Measurements from ENCODE around the gene ANKRD63.

The ANKRD63 gene

DNA sequence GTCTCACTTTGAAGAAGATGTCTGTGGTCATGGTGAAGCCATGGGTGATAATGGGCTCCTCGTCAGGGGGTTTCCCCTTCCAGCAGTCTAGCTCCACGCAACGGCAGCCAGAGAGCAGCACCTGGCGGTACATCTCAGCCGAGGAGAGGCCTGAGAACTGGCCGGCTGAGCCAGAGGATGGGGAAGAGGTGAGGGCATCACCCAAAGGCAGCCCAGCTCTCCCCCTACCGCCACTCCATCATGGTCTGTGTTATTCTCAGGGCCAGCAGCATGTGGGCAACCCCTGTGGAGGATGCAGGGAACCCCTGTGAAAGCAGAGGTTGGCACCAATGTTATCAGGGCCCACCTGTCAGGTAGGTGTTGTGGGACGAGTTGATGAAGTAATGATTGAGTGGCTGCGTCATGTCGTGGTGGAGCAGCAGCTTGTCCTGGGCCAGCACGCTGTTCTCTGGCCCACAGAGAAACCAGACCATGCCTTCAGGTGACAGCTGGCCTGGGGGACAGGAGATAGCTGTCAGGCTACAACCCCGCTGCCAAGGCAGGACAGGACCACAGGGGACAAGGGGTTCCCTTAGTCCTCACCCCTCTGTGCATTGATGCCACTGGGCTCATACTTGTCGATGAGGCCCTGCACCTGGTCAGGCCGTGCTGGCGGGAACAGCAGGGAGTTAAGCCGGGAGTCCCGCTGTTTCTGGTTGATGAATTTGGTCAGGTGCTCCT is 15.5 kb upstream of the ANKRD63 start:
- in situ Hi-C loops (cut with HindIII; ENCODE audit: low pct_unique_long_range_greater_than_20kb, low sequenced_read_pairs), result no loop called here
- no peak for TF ChIP-seq JUND (IDR thresholded peaks at IDR 0.05; ENCODE audit: low read depth)

GRCh38 chr15:40297356-40297755 is 14.5 kb upstream of the ANKRD63 start:
- no peak for TF ChIP-seq JUND (IDR thresholded peaks at IDR 0.05; ENCODE audit: low read depth)
- in situ Hi-C loops (cut with HindIII; ENCODE audit: low pct_unique_long_range_greater_than_20kb, low sequenced_read_pairs), result no loop called here
- DNase-seq (ENCODE audit: low read depth in 1 of 2, low spot score in 1 of 2), result no peak

More for the DNA sequence above, 15.5 kb upstream of the ANKRD63 start:
- no peak for DNase-seq (ENCODE audit: low read depth in 1 of 2, low spot score in 1 of 2)

DNA sequence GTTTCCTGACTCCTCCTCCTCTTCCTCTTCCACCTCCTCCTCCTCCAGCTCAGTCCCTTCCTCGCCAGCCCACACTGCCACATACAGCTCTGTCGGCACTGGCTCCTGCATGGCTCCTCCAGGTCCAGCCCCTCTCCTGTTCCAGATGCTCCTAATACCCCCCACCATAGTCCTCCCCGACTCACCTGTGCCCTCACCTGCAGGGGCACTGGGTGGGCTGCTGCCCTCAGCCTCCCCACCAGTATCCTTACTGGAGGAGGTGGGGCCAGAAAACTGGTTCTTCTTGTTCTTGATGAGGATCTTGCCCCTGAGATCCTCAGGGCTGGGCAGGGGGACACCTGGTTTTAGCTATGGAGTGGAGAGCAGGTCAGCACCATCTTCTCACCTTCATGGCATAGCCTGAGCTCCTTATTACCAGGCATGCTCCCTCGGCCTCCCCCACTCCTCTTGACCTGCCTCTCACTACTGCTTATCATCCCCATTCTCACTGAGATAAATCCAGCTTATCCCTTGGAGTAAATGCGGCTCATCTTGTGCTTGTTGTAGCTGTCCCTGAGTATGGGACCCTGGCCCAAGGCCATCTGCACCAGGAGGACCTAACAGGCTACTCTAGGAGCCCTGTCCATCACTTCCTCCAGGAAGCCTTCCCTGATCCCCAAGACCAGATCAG is 13.8 kb upstream of the ANKRD63 start:
- DNase-seq (ENCODE audit: low read depth in 1 of 2, low spot score in 1 of 2), result no peak
- in situ Hi-C loops (cut with HindIII; ENCODE audit: low pct_unique_long_range_greater_than_20kb, low sequenced_read_pairs), result no loop called here
- no peak for TF ChIP-seq JUND (IDR thresholded peaks at IDR 0.05; ENCODE audit: low read depth)

DNA sequence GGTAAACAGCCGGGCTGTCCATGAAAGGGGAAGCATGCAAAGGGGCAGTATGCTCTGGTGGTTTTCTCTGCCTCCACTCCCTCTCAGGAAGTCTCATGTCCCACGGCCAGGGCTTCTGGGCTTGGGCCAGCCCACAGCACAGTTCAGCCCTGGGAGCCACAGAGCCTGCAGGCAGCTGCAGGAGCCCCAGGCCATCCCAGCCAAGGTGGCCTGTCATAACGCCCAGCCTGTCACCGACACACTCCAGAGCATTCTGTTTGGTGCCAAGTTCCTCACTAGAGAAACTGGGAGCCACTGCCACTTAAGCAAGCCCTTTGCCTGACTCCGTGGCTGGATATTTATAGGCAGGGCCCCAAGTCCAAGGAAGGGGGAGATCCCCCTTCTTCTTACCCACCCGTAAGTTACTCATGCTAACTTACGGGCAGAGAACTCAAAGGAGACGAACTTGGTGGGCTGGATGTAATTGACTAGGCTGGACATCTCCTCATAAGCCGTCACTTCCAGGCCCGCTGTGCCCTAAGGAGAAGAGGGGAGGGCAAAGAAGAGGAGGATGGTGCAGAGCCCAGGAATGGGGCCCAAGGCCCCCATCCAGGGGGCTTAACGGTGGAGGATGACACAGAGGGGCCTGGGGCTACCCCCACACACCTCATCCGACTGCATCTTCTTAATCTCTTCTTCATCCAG is 13.2 kb upstream of the ANKRD63 start:
- no peak for TF ChIP-seq JUND (IDR thresholded peaks at IDR 0.05; ENCODE audit: low read depth)
- in situ Hi-C loops (cut with HindIII; ENCODE audit: low pct_unique_long_range_greater_than_20kb, low sequenced_read_pairs), result no loop called here
- DNase-seq (ENCODE audit: low read depth in 1 of 2, low spot score in 1 of 2), result no peak

GRCh38 chr15:40295297-40295696 is 12.4 kb upstream of the ANKRD63 start:
- in situ Hi-C loops (cut with HindIII; ENCODE audit: low pct_unique_long_range_greater_than_20kb, low sequenced_read_pairs), result no loop called here

GRCh38 chr15:40293905-40294895 is 11.3 kb upstream of the ANKRD63 start:
- DNase-seq (ENCODE audit: low read depth in 1 of 2, low spot score in 1 of 2), result no peak
- TF ChIP-seq JUND (IDR thresholded peaks at IDR 0.05; ENCODE audit: low read depth), result no peak
- in situ Hi-C loops (cut with HindIII; ENCODE audit: low pct_unique_long_range_greater_than_20kb, low sequenced_read_pairs), result no loop called here

More at GRCh38 chr15:40295297-40295696, 12.4 kb upstream of the ANKRD63 start:
- TF ChIP-seq JUND (IDR thresholded peaks at IDR 0.05; ENCODE audit: low read depth), result no peak
- no peak for DNase-seq (ENCODE audit: low read depth in 1 of 2, low spot score in 1 of 2)

DNA sequence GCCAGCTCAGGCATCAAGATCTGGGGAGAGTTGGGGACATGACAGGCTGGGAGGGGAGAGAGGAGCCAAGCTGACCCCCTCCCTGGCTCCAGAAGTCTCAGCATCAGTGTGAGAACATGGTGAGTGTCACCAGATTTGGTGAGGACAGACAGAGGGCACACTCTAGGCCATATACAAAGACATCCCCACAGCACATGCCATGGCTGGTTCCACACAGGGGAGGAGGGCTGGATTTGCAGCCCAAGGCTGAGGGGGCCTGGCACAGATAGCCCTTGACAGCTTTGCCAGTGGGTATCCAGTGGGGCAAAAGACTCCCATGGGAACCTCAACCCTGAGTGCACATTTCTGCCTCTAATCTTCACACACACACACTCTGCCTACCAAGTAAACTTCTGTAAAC is 10.1 kb upstream of the ANKRD63 start:
- no peak for TF ChIP-seq JUND (IDR thresholded peaks at IDR 0.05; ENCODE audit: low read depth)
- in situ Hi-C loops (cut with HindIII; ENCODE audit: low pct_unique_long_range_greater_than_20kb, low sequenced_read_pairs), result no loop called here
- no peak for DNase-seq (ENCODE audit: low read depth in 1 of 2, low spot score in 1 of 2)

DNA sequence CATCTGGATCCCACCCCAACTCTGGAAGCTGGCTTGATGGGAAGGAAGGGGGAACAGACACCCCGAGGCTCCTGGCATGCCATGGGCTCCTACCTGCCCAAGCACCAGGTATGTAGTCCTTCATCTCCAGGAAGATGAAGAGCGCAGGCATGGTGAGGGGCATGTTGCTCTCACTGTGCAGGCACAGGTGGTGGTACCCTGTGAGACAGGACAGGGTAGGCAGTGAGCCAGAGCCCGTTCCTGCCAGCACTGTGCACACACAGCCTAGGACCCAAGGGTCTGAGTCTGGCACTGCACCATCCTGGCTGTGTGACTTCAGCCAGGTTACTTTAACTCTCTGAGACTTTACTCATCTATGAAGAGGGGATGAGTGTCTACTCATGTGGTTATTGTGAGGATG is 9.4 kb upstream of the ANKRD63 start:
- no peak for DNase-seq (ENCODE audit: low read depth in 1 of 2, low spot score in 1 of 2)
- in situ Hi-C loops (cut with HindIII; ENCODE audit: low pct_unique_long_range_greater_than_20kb, low sequenced_read_pairs), result no loop called here
- TF ChIP-seq JUND (IDR thresholded peaks at IDR 0.05; ENCODE audit: low read depth), result no peak

DNA sequence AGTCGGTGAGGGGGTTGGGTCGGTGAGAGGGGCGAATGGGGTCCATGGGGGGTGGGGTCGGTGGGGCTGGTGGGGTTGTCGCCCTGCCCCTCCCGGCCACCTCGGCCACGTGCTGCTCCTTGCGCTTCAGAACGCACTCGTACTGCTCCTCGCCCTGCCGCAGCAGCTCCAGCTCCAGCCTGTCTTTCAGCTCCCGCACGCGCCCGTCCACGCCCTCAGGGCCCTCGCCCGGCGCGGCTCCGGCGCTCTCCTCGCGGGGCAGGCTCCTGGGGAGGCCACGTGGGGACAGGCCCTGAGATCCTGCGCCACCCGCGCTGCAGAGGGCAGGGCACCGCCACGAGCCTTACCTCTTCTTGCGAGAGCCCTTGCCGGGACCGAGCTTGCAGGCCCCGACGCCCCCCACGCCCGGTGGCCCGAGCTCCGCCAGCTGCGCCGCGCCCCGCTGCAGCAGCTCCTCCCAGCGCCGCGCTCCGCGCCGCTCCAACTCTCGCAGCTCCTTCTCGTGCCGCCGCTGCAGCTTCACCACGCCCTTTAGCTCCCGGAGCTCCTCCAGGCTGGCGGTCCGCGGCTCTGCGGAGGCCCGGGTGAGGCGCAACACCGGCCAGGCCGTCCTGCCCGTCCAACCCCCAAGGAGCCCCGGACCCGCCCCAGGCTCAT is 8.2 kb upstream of the ANKRD63 start:
- in situ Hi-C loops (cut with HindIII; ENCODE audit: low pct_unique_long_range_greater_than_20kb, low sequenced_read_pairs), result no loop called here
- no peak for TF ChIP-seq JUND (IDR thresholded peaks at IDR 0.05; ENCODE audit: low read depth)
- peak; percentile 69 to 73 for DNase-seq (ENCODE audit: low read depth in 1 of 2, low spot score in 1 of 2)

DNA sequence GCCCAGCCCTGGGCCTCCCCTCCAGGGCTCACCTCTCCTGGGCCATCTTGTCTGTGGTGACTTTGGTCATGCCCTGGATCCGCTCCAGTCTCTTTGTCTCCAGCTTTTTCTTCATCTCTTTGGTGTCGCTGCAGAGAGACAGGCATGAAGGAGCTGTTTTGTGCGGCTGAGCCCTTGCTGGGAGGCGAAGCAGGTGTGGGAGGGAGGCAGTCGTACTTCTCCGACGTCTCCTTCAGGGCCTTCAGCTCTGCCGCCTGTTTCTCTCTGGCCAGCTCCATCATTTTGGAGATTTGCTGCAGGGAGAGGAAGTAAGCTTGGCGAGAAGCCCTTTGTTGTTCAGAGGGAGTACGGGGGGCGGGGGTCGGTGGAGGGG is 7.7 kb upstream of the ANKRD63 start:
- TF ChIP-seq JUND (IDR thresholded peaks at IDR 0.05; ENCODE audit: low read depth), result no peak
- DNase-seq (ENCODE audit: low read depth in 1 of 2, low spot score in 1 of 2), result no peak
- in situ Hi-C loops (cut with HindIII; ENCODE audit: low pct_unique_long_range_greater_than_20kb, low sequenced_read_pairs), result no loop called here

DNA sequence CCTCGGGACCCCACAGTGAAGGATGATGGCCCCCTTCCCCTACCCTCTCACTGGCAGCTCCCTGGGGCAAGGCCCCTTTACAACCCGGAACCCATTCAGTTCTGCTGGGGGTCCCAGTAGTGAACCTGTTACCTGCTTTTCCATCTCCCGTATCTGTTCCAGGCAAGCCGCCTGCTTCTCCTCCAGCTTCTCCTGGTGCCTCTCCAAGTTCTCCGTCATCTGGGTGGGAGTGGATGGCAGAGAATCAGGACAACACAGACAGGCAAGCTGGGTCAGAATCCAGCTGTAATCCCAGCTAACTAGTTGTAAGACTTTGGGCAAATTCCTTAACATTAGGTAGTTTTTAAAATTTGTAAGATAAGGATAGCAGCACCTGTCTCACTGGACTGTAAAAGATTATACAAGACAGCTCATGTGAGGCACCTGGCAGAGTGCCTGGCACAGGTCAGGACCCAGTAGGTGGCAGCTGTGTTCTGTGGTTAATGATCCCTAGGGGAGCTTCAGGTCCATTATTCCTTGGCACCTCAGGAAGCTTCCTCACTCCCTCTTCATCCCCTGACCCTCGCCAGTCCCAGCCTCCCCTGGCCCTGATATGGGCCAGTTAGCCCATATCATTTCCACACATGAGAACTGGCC is 6.4 kb upstream of the ANKRD63 start:
- peak in 1 of 2 experiments; percentile 49 for DNase-seq (ENCODE audit: low read depth in 1 of 2, low spot score in 1 of 2)
- in situ Hi-C loops (cut with HindIII; ENCODE audit: low pct_unique_long_range_greater_than_20kb, low sequenced_read_pairs), result no loop called here
- no peak for TF ChIP-seq JUND (IDR thresholded peaks at IDR 0.05; ENCODE audit: low read depth)

Measured in T47D (cell line).